NCI-H1092 (cell line): ENCODE measurements around the gene POLD1.
A peak's percentile ranks its signal among the peaks of the same experiment; 100 is the strongest.
"Not testable (repeated sequence)": the region's sequence is repeated elsewhere in the genome, so short reads cannot be mapped to it uniquely, and the experiment has no call there.

Experiments
- DNase-seq: peaks from one replicate; lab custom pipeline; 2025; lab: John Stamatoyannopoulos, UW

Gene POLD1

DNA sequence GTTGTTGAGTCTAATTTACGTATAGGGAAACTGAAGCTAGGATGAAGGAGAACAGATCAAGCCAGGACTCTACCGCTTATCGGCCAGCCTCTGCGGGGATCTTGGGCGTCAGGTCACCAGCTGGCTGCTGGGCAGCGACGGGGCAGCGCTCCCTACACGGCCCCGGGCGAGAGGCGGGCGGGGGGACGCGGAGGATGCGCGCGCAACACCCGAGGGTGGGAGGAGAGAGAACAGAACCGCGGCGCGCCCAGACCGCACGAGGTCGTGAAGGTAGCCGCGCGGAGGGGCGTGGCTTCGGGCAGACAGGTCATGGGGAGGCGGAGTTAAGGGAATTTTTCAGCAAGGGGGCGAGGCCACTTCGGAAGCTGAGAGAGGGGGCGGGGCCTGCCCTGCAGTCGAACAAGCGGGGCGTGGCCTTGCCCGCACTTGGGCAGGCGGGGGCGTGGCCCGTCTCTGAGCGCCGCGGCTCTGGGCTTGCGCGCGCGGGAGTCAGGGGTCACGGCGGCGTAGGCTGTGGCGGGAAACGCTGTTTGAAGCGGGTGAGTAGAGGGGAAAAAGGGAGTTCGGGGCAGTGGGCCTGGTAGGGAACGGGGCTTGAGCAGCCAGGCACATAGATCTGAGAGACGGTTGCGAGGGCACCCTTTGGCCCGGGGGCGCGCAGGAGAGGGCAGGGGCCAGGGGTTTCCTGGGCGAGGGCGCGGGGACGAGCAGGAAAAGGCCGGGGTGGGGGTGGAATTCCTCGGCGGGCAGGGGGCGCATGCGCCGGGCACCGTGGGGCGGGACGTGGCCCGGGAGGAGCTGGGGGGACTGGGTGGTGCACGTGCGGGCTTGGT is at the start of gene POLD1:
TSS of gene POLD1 (plus strand) at position 496 of the 833 bp plus-strand sequence. CDS start 14,505 bp downstream, outside the sequence.
- peak; percentile 97 for DNase-seq

DNA sequence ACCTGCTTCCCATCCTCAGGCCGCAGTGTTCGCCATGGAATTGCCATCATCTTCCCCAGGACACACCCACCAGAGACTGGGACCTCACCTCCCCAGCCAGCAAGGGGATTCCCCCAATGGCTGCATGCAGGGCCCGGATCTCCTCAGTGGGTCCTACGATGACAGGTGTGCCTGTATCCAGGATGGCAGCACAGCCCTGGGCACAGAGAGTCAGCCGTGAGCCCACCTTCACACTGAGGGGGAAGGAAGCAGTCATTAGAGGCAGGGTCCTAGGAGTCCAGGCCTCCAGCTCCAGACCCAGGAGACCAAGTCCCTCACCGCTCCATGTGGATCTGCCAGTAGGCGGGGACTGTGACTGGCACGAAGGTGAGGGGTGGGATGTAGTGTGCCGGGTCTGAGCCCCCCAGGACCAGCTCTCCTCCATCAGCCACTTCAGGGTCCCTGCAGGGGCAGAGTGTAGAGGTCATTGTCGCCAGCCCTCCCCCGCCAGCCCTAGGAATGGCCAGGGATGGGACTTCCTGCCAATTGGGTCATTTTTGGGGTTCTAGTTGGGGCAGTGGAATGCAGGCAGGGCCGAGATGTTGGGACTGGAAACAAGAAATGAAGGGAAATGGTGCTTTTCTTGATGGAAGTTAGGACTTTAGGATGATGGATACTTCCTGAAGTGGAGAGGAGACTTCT is 49.3 kb upstream of the POLD1 start:
- DNase-seq: no peak

DNA sequence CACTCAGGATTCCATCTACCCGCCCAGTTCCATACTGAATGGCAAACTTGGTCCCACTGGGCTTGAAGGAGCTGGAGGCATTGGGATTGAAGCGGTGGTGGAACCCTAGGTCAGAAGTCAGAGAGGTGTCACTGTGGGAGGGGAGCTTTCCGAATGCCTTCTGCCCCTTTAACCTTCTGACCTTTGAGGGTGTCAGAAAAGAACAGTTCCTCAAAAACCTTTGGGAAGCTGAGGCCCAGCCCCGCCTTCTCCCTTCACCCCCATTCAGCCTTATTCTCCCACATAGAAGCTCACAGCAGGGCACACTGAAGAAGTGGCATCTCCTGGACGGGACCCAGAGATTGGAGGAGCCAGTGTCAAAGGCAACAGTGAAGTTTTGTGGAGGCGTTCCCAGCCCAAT is 47.1 kb upstream of the POLD1 start:
- DNase-seq: not testable (repeated sequence)

DNA sequence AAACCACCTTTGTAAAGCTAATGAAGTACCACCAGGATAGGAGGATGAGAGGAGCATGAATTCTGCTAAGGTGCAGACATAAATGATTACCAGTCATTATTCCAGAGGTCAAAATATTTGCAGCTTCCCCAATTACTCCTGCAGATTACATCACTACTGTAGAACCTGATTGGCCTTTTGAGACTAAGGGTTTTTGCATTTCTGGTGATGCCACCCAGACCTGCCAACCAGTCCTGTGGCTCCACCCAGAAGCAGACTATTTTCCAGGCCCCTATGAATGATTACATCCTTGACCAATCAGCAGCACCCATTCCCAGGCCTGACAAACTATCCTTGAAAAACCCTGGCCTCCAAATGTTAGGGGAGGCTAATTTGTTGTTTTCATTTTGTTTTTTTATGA is 43.8 kb upstream of the POLD1 start:
- DNase-seq: no peak

DNA sequence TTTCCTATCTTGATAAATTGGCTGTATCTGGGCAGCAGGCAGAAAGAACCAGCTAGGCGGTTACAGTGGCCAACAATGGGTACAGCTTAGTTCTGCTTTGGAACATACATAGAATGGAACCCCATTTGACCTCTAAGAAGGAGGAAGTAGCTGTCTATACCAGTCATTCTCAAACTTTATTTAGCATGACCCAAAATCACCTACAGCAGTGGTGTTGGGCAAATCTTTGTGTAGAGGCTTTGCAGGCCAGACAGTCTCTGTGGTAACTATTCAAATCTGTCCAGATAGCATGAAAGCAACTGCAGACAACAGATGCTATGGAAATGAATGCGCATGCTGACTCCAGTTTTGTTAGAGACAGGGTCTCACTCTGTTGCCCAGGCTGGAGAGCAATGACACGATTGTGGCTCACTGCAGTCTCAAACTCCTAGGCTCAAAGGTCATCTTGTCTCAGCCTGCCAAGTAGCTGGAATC is 43.0 kb upstream of the POLD1 start:
- no peak for DNase-seq

DNA sequence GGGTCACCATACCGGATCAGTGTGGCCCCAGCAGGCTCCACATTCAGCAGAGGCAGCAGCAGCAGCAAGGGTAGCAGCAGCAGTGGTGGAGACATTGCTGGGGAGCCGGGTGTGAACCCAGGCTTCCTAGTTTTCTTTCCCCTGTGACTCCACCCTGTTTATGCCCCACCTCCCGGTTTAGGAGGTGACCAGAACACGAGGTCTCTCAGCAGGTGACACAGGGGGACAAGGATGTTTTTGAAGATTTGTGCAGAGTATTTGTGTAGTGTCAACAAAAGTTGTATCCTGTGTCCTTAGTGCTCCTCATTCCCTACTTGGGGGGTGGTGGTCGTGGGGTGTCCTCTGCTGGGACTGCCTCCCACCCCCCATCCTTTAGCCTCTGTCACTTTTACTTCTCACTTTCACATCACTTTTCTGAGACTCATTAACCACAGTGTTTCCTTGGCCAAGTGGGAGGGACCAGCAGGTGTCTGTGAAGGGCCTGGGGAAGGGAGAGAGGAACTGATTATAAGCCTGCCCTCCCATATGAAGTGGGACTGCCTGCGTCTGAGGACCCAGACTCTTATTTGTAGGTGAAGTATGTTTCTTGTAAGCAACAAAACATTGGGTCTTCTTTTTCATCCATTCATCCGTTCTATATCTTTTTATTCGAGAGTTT is 39.4 kb upstream of the POLD1 start:
- DNase-seq: no peak

DNA sequence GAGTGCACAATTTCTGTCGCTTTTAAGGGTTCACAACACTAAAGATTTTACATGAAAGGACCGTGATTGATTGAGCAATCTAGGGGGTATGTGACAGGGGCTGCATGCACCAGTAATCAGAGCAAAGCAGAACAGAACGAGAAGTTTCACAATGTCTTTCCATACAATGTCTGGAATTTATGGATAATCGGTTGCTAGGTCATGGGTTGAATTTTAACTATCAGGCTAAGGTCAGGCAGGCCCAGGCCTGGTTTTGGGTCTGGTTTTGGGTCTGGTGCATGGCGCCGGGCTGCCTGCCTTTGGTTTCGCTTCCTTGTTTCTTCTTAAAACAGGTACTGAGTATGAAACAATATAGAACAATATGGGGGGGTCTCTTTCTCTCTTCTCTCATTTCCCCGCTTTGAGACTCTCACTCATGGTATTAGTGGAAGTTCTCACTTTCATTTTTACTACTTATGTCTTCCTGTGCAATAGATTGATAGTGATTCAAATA is 37.0 kb upstream of the POLD1 start:
- not testable (repeated sequence) for DNase-seq

DNA sequence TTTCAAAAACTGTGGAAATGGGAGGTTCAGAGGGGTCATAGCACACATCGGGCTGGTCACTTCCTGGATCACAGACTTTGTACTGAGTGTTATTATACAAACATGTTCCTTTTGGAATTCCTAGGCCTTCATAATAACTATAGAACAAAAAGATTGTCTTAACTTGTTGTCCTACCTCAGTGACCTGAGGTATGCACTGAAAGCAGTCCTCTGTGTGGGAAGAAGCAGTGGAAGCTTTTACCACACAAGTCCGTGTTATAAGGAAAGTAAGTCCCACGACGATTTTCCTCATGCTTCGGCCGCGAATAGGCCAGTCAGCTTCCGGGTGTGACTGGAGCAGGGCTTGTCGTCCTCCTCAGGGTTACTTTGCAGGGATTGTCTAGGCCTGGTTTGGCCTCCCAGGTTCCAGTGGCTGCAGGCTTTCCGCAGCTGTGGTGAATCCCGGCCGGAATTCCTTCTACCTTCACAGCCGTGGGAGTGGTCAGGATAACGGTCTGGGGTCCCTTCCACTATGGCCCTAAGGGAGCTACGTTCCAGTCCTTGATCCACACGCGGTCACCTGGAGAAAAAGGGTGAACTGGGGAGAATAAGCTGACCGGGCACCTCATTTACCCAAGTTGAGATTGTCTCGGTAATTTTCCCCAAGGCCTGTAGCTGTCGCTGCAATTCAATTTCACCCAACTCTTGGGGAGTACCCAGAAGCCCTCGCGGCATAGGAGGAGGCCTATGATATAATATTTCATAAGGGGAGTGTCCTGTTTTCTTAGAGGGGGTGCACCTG is 34.7 kb upstream of the POLD1 start:
- no peak for DNase-seq

DNA sequence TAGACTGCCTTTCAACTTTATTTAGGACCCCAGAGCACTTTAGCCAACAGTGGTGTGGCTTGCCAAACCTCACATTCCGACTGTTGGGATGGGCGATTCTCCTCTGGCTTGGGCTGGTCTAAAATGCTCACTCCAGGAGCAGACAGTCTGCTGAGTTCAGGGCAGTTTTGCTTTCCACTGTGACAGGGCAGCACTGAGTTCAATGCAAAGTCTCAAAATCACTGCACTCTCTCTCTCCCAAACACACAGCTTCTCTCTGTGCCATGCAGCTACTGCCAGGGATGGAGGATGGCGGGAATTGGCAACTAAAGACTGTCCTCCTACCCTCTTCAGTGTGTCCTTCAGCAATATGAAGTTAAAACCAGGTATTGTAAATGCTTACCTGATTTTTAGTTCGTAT is 31.9 kb upstream of the POLD1 start:
- no peak for DNase-seq

DNA sequence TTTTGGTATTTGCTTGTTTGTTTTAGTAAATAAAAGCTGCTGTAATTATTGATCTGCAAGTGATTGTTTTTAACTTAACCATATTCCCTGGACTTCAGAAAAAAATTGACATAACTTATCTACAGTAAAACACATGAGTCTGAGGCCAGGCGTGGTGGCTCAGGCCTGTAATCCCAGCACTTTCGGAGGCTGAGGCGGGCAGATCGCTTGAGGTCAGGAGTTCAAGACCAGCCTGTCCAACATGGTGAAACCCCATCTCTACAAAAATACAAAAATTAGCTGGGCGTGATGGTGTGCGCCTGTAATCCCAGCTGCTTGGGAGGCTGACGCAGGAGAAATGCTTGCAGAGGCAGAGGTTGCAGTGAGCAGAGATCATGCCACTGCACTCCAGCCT is 30.7 kb upstream of the POLD1 start:
- DNase-seq: not testable (repeated sequence)

DNA sequence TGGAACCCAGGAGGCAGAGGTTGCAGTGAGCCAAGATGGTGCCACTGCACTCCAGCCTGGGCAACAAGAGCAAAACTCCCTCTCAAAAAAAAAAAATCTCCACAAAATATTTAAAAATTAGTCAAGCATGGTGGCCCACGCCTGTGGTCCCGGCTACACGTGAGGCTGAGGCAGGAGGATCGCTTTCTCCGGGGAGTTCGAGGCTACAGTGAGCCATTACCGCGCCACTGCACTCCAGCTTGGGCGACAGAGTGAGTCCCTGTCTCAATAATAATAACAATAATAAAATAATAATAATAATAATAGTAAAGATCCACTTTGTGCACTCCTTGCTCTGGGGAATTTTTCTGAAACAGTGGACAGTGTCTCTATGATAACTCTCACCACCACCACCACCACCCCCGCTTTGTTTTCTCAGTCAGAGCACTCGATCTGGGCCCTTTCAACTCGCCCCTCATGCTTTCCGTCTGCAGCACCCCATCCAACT is 27.4 kb upstream of the POLD1 start:
- no peak for DNase-seq

DNA sequence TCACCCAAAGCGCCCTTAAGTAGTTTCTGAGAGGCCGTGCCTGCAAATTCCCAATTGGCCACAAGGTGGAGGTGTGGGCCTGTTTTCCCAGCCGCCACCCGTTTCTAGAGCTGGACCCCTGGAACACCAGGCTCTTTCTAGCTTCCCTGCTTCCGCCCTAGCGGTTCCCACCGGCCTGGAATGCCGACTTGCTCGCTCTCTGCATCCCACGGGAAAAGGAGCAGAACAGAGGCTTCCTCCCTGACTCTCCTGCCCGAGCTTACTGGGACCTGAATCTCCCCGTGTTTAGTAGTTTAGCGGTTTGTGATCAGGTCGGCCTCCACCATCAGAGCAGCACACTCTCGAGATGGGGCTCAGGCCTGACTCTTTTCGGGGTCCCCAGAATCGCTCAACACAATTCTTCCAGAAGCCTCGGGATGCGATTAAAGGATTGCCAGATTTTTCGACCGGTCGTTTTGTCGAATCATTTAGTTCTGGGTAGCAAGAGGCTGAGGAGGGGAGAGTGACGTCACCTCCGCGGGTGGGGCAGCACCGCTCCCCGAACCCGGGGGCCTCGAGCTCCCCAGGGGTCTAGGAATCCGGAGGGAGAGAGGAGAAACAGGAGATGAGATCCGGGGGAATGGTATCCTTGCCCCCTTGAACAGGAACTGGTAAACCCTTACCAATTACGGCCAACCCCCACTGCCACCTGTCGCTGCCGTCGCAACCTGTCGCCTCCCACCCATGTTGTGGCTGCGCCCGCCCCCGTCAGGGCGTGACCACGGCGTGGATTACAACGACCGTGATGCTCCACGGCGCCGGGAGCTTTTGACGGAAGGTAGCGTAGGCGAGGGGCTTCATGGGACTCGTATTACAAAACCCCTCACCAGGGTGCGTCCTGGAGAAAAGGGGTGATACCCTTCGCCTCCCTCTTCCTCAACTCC is 26.7 kb upstream of the POLD1 start:
- peak; percentile 36 for DNase-seq

DNA sequence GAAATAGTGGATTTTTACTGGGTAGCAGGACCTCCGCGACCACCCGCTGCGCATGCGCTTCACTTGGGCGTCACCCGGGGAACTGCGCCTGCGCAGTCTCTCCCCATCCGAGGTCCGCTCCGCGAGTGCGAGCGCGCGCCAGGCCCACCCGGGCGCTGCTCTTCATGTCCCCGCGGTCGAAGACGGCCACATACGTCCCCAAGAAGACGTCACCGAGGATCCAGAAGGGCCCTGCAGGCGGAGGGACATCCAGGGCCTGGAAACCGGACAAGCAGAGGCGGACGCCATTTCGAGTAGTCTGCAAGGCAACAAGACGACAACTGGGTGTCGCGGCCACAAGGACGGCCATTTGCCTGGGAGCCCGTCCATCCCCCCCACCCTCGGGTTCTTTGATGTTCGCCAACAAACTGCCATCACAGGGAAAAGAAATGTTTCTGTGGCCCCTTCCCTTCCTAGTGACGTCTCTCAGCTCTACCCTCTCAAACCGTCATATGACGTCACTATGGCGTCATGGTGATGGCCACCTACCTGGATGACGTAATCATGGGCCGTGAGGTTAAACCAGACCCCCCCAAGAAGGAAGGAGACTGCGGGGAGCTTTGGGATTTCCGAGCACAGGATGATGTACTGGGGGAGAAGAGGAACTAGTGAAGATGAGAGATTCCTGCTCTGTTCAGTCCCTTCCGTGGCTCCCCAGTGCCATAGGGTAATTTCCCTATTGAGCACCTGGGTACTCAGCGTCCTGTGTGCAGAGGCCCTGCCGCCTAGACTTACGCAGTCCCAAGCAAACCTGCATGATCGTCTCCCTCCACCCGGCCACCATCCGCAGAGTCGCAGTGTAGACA is 25.4 kb upstream of the POLD1 start:
- peak; percentile 18 for DNase-seq

DNA sequence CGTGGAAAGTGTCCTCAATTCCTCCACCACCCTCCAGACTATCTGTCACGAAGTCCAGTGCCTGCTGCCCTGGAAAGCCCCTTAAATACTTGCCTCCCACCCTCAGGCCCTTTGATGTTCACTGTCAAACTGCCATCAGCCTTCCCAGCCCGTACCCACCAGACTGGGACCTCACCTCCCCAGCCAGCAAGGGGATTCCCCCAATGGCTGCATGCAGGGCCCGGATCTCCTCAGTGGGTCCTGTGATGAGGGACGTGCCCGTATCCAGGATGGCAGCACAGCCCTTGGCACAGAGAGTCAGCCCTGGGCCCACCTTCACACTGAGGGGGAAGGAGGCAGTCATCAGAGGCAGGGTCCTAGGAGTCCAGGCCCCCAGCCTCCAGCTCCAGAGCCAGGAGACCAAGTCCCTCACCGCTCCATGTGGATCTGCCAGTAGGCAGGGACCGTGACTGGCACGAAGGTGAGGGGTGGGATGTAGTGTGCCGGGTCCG is 24.8 kb upstream of the POLD1 start:
- DNase-seq: no peak

DNA sequence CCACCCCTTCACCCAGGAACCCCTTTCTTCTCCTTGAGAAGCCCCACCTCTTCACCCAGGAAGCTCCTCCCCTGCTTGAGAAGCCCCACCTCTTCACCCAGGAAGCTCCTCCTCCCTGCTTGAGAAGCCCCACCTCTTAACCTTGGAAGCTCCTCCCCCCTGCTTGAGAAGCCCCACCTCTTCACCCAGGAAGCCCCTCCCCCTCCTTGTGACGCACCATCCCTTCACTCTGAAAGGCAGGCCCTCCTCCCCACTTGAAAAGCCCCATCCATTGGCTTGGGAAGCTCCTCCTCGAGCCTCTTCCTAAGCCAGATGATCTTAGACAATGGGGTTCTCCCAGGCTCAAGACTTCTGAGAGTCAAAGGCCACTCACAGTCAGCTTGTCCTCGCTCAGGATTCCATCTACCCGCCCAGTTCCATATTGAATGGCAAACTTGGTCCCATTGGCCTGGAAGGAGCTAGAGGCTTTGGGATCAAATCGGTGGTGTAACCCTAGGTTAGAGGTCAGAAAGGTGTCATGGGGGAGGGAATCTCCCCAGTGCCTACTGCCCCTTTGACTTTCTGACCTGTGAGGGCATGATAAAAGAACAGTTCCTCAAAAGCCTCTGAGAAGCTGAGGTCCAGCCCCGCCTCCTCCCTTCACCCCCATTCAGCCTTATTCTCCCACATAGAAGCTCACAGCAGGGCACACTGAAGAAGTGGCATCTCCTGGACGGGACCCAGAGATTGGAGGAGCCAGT is 22.7 kb upstream of the POLD1 start:
- DNase-seq: no peak

DNA sequence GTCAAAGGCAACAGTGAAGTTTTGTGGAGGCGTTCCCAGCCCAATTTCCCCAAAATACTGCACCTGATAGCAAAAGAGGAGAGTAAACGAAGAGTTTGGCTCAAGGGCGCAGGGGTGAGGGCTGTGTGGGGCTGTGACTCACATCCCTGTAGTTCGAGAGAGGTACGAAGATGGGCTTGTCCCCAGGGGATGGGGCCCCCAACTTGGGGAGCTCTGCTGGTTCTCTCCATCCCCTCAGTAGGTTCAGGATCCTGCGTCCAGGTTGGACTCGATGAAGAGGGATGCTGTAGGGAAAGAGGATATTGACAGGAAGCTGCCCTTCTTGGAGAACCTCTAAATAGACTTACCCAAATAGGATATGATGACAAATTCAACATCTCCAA is 22.1 kb upstream of the POLD1 start:
- no peak for DNase-seq

DNA sequence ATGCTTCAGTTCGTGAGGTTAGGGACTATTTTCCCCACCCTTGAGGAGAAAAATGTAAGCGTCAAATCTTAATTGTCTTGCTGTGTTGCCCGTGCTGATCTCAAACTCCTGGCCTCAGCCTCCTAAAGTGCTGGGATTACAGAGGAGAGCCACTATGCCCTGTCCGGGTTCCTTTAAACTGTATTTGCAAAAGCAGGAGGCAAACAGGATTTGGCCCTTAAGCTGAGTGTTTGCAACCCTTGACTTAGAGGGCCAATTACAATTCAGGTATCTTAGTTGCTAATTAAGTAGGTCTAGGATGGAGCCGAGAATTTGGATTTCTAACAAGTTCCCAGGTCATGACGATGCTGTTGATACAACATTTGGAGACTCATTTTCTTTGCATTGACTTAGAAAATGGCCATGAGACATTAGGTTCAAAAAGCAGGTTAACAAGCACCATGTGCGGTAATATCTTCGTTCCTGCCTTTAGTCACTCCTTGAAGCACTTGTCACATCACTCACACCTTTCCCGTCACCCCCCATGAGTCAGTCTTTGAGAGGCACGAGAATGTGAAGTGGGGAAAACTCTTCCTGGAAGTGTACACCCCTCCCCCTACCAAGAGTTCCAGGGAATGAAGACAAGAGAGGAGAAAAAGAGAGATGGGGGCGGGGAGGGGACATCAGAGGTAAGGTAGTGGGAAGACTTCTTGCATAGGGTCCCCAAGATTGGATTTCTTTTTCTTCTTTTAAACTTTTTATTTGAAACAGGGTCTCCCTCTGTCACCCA is 21.3 kb upstream of the POLD1 start:
- DNase-seq: no peak
